Prostate gland (tissue), 2 donors: ENCODE results near the gene AKAP12.

ENCODE experiments used
- POLR2A ChIP-seq: fragments of 450-650 bp; IDR thresholded peaks from one replicate; pipeline ENCODE4 v1.6.1; 2016; ENCODE audit warnings: antibody characterized with exemption, mild to moderate bottlenecking
- POLR2AphosphoS5 ChIP-seq: sonication (generic); formaldehyde crosslinking; IDR thresholded peaks from one replicate; pipeline ENCODE4 v1.6.1; 2017; ENCODE audit warnings: antibody characterized with exemption
- TF ChIP-seq, protein P1 (sequence below), 4 experiments: fragments of 200-600 bp in 2 of 4; fragments of 450-650 bp in 2 of 4; sonication (generic) in 2 of 4; IDR thresholded peaks; 1 replicate in 3 of 4; 2 replicates in 1 of 4; pipeline ENCODE4 v1.5.1; 2016 to 2019; ENCODE audit warnings: antibody characterized with exemption in 4 of 4, mild to moderate bottlenecking in 2 of 4, moderate library complexity in 2 of 4

DNA sequence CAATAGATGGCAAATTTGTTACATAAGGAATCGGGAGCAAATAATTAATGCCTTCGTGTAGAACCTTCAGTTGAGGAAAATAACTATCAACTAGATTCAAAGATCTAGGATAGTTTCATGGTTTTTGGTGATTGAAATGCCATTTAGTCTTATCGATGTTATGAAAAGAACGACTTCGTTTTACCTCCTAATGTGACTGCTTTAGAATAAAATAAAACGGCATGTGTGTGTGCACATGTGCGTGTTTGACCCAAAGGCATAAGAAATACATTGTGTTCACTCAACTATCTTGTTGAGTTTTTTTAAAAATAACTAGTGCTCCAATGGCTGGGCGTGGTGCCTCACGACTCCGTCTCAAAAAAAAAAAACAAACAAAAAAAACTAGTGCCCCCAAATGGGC lies 114.0 kb downstream of the AKAP12 start:
- TF ChIP-seq, protein P1, sequence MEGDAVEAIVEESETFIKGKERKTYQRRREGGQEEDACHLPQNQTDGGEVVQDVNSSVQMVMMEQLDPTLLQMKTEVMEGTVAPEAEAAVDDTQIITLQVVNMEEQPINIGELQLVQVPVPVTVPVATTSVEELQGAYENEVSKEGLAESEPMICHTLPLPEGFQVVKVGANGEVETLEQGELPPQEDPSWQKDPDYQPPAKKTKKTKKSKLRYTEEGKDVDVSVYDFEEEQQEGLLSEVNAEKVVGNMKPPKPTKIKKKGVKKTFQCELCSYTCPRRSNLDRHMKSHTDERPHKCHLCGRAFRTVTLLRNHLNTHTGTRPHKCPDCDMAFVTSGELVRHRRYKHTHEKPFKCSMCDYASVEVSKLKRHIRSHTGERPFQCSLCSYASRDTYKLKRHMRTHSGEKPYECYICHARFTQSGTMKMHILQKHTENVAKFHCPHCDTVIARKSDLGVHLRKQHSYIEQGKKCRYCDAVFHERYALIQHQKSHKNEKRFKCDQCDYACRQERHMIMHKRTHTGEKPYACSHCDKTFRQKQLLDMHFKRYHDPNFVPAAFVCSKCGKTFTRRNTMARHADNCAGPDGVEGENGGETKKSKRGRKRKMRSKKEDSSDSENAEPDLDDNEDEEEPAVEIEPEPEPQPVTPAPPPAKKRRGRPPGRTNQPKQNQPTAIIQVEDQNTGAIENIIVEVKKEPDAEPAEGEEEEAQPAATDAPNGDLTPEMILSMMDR (IDR thresholded peaks at IDR 0.05), result no peak
- no peak for TF ChIP-seq POLR2A
- TF ChIP-seq POLR2AphosphoS5, result no peak
